Tibial artery (tissue), 4 donors: ENCODE results near the gene ZNF266.

Experiments used
- DNase-seq, 2 donors: peaks; one replicate each; pipeline ENCODE4 v3.0.0-alpha.2; 2019
- H3K27ac ChIP-seq, 2 donors: fragments of 200-600 bp; sonication (generic) in 1 of 2; 1 replicate in 1 of 2; 2 replicates in 1 of 2; pipeline ENCODE4 v1.5.1; 2018 to 2019; ENCODE audit warnings: mild to moderate bottlenecking in 1 of 2
- H3K27me3 ChIP-seq, 2 donors: fragments of 200-600 bp; sonication (generic) in 1 of 2; one replicate each; pipeline versions ENCODE4 v1.5.1 to v1.6.0; 2016 to 2019
- H3K36me3 ChIP-seq, 3 donors: fragments of 200-600 bp; sonication (generic) in 2 of 3; one replicate each; pipeline ENCODE4 v1.5.1; 2016 to 2019; ENCODE audit warnings: mild to moderate bottlenecking in 2 of 3
- H3K4me1 ChIP-seq, 4 donors: fragments of 200-600 bp; sonication (generic) in 2 of 4; 1 replicate in 3 of 4; 2 replicates in 1 of 4; pipeline ENCODE4 v1.5.1; 2016 to 2019
- H3K4me3 ChIP-seq, 2 donors: fragments of 200-600 bp; sonication (generic) in 1 of 2; 1 replicate in 1 of 2; 2 replicates in 1 of 2; pipeline ENCODE4 v1.5.1; 2018 to 2019; ENCODE audit warnings: mild to moderate bottlenecking in 2 of 2
- H3K9me3 ChIP-seq, 3 donors: fragments of 200-600 bp; sonication (generic) in 1 of 3; one replicate each; pipeline ENCODE4 v1.5.1; 2016 to 2019
- intact Hi-C: fragments of 100-400 bp; cut with DNase I; formaldehyde crosslinking; loops from one replicate; pipeline ENCODE4 v1.15.0; 2023; ENCODE audit warnings: low total_unique reads
- TF ChIP-seq, protein P1 (sequence below), 2 experiments: fragments of 200-600 bp in 1 of 2; fragments of 450-650 bp in 1 of 2; IDR thresholded peaks; one replicate each; pipeline ENCODE4 v1.5.1; 2017 to 2019; ENCODE audit warnings: antibody characterized with exemption in 2 of 2, mild to moderate bottlenecking in 1 of 2, moderate library complexity in 1 of 2

The ZNF266 gene

DNA sequence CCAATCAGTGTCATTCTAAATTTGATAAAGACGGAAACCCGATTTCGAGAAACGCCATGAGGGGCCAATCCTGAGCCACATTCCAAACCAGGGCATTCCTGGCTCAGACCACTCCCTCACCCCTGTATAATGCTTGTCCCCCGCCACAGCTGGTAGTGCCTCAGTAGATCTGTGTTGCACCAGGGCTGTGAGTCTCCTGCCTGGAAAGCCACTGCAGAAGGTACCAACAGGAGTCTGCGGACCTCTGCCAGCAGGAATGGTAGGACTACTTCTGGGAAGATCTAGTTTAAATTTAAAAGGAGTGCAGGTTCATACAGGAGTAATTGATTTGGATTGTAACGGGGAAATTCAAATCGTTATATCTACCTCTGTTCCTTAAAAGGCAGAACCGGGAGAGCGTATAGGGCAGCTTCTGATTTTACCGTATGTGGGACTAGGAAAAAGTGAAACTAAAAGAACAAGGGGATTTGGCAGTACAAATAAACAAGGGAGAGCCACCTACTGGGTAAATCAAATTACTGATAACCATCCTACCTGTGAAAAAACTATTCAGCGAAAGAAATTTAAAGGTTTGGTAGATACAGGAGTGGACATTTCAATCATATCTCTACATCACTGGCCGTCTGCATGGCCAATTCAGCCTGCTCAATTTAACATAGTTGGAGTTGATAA is 20.8 kb upstream of the ZNF266 start:
- intact Hi-C loops = no loop called here
- H3K36me3 ChIP-seq = peaks cover 0 to 5% (median 0%) of the 10 kb centered on the region in 3 donors
- H3K4me3 ChIP-seq = no peak overlapping the region
- no peak for DNase-seq
- no peaks in the 10 kb centered on the region for H3K4me1 ChIP-seq
- no peaks in the 10 kb centered on the region for H3K27me3 ChIP-seq
- H3K9me3 ChIP-seq = peaks cover 8 to 85% (median 54%) of the 10 kb centered on the region in 3 donors
- TF ChIP-seq, protein P1, sequence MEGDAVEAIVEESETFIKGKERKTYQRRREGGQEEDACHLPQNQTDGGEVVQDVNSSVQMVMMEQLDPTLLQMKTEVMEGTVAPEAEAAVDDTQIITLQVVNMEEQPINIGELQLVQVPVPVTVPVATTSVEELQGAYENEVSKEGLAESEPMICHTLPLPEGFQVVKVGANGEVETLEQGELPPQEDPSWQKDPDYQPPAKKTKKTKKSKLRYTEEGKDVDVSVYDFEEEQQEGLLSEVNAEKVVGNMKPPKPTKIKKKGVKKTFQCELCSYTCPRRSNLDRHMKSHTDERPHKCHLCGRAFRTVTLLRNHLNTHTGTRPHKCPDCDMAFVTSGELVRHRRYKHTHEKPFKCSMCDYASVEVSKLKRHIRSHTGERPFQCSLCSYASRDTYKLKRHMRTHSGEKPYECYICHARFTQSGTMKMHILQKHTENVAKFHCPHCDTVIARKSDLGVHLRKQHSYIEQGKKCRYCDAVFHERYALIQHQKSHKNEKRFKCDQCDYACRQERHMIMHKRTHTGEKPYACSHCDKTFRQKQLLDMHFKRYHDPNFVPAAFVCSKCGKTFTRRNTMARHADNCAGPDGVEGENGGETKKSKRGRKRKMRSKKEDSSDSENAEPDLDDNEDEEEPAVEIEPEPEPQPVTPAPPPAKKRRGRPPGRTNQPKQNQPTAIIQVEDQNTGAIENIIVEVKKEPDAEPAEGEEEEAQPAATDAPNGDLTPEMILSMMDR (IDR thresholded peaks at IDR 0.05) = no peak
- no peak overlapping the region for H3K27ac ChIP-seq

DNA sequence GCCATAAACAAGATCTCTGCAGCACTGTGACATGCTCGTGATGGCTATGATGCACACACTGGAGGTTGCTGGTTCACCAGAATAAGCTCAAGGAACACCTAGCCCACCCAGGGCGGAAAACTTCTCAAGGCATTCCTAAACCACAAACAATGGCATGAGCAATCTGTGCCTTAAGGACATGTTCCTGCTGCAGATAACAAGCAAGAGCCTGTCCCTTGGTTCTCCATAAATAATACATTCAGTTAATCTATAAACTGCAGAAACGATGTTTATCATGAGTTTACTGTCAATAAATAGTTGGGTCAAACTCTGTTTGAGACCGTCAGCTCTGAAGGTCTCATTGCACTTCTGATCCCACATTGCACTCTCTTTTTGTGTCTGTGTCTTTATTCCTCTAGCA is 18.6 kb upstream of the ZNF266 start:
- Histone ChIP-seq H3K4me3 (no peak overlapping the region), H3K36me3 (peaks cover 0 to 5% (median 0%) of the 10 kb centered on the region in 3 donors), H3K27me3 (no peaks in the 10 kb centered on the region), H3K4me1 (no peaks in the 10 kb centered on the region), H3K9me3 (peaks cover 14 to 85% (median 64%) of the 10 kb centered on the region in 3 donors), H3K27ac (no peak overlapping the region)
- TF ChIP-seq, protein P1 (IDR thresholded peaks at IDR 0.05) = no peak
- intact Hi-C loops = no loop called here
- DNase-seq = no peak

DNA sequence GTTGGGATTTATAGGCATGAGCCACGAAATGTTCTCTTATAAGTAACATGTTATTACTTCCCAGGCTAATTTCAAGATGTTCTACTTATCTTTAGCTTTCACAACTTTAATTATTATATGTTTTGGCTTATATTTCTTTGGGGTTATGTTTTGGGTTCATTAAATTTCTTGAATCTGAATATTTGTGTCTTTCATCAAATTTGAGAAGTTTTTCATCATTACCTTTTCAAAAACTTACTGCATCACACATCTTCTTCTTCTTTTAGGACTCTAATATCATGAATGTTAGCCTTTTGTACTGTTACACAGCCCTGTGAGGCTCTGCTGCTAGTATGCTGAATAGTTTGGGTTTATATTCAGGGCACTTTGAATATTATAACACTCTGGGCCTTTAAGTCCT is 9.7 kb upstream of the ZNF266 start:
- Histone ChIP-seq H3K27ac (no peak overlapping the region), H3K9me3 (peaks cover 0 to 58% (median 34%) of the 10 kb centered on the region in 3 donors), H3K4me1 (no peaks in the 10 kb centered on the region), H3K4me3 (no peak overlapping the region), H3K27me3 (no peaks in the 10 kb centered on the region), H3K36me3 (peaks cover 0 to 20% (median 10%) of the 10 kb centered on the region in 3 donors)
- DNase-seq = no peak
- TF ChIP-seq, protein P1 (IDR thresholded peaks at IDR 0.05) = no peak
- intact Hi-C loops = no loop called here

DNA sequence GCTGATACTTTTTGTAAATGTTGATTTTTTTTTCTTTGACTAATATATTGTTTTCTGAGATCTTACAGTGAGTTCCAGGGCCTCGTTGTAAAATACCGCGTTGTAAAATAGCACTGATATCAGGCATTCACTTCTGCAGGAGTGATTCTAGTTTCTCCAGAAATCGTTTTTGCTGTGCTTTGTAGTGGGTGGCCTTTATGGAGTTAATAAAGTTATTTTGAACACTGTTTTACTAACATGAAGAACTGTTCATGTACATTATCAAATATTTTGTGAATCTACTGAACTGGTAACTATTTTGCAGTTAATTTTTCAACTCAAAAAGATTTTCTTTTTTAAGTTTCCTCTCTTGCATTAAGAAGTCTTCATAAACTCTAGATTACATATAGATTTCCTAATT is 985 bp upstream of the ZNF266 start:
- intact Hi-C loops = loop anchor here (5.0 kb wide), 1 partner anchor 114 kb away; the partner anchor contains the start of gene ZNF559
- Histone ChIP-seq H3K9me3 (no peaks in the 10 kb centered on the region), H3K36me3 (peaks cover 17 to 22% (median 19%) of the 10 kb centered on the region in 3 donors), H3K27ac (peak overlapping the region in 1 of 2 donors; percentile 89), H3K27me3 (no peaks in the 10 kb centered on the region), H3K4me1 (peaks cover 0 to 23% (median 18%) of the 10 kb centered on the region in 4 donors), H3K4me3 (no peak overlapping the region)
- TF ChIP-seq, protein P1 (IDR thresholded peaks at IDR 0.05) = no peak
- no peak for DNase-seq

DNA sequence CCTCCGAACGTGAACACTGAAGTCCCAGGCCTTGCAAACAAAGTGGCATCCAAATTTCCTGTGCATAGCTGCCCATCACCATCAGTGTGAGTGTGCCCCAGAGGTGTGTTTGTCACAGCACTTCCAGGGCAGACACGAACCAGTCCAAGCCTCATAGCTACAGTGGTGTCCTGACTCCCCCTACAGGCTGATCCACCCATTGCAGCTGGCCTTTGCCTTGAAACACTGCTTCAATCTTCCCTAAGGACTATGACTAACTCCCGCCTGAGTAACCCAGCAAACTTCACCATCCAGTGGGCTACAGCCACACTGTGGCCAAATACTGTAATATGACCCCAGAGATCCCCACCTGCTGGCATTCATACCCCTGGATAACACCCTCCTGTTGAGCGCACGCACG is 3.9 kb downstream of the ZNF266 start:
- Histone ChIP-seq H3K36me3 (peaks cover 66 to 68% (median 68%) of the 10 kb centered on the region in 3 donors), H3K27me3 (no peaks in the 10 kb centered on the region), H3K4me3 (no peak overlapping the region), H3K4me1 (peaks cover 0 to 23% (median 18%) of the 10 kb centered on the region in 4 donors), H3K9me3 (peaks cover 0 to 32% (median 5%) of the 10 kb centered on the region in 3 donors), H3K27ac (no peak overlapping the region)
- TF ChIP-seq, protein P1 (IDR thresholded peaks at IDR 0.05) = no peak
- intact Hi-C loops = no loop called here
- DNase-seq = no peak
